IMR-90 (cell line): ENCODE measurements around the gene LDAH. TPM values are rescaled to one million over a fixed set of nuclear protein-coding genes. Genes with fewer than 3 reads are reported as not detected.

ENCODE experiments used
- ATAC-seq: fragments of 200-7000 bp; cut with Tn5 transposase; 2 replicates; pipeline ENCODE4 v1.9.1; 2020; ENCODE audit warnings: low read depth, mild to moderate bottlenecking, moderate library complexity
- BruUV-seq: library from RNA; stranded (reverse); fragments of 400-500 nt; replicated peaks from 2 replicates; lab custom pipeline; 2021; lab: Mats Ljungman, UMichigan
- CTCF ChIA-PET: fragments of 300-600 bp; formaldehyde crosslinking; extraction: SDS; loops from one replicate; lab custom pipeline; 2021; ENCODE audit warnings: antibody characterized with exemption; lab: Yijun Ruan, JAX
- POLR2A ChIA-PET: fragments of 300-600 bp; sonication (Branson Sonifier 250); formaldehyde crosslinking; loops from one replicate; lab custom pipeline; 2022; ENCODE audit warnings: antibody characterized with exemption; ENCODE audit not compliant: unreplicated experiment; lab: Charles Lee
- DNase-seq: peaks from one replicate; pipeline ENCODE4 v3.0.0; 2013
- H2AFZ ChIP-seq: replicated peaks from 2 replicates; pipeline ENCODE3; 2013; ENCODE audit warnings: low read length, mild to moderate bottlenecking; ENCODE audit not compliant: poor library complexity
- H2AK5ac ChIP-seq: 2 replicates; pipeline ENCODE4 v1.6.1; 2013; ENCODE audit warnings: low read depth, low read length, inconsistent platforms
- H2AK9ac ChIP-seq: replicated peaks from 2 replicates; pipeline ENCODE3; 2013; ENCODE audit warnings: mild to moderate bottlenecking, low read depth, low read length, moderate library complexity; ENCODE audit not compliant: poor library complexity
- H2BK120ac ChIP-seq: 2 replicates; pipeline ENCODE4 v1.6.1; 2013; ENCODE audit warnings: low read depth, low read length, inconsistent platforms
- H2BK15ac ChIP-seq: 3 replicates; pipeline ENCODE4 v1.6.1; 2013; ENCODE audit warnings: low read depth, low read length, inconsistent platforms
- H2BK20ac ChIP-seq: 2 replicates; pipeline ENCODE4 v1.6.1; 2013; ENCODE audit warnings: low read depth, mild to moderate bottlenecking, inconsistent platforms, low read length, moderate library complexity
- H2BK5ac ChIP-seq: 2 replicates; pipeline ENCODE4 v1.6.1; 2013; ENCODE audit warnings: mild to moderate bottlenecking, low read depth, low read length, inconsistent platforms; ENCODE audit not compliant: poor library complexity, severe bottlenecking
- H3K14ac ChIP-seq: replicated peaks from 2 replicates; pipeline ENCODE4 v1.6.1; 2013; ENCODE audit warnings: low read depth, low read length, inconsistent platforms
- H3K18ac ChIP-seq: 2 replicates; pipeline ENCODE4 v1.6.1; 2013; ENCODE audit warnings: low read depth, low read length, control low read depth
- H3K23ac ChIP-seq: 2 replicates; pipeline ENCODE4 v1.6.1; 2013; ENCODE audit warnings: low read depth, low read length, inconsistent platforms
- H3K27ac ChIP-seq: 2 replicates; pipeline ENCODE4 v1.5.1; 2013; ENCODE audit warnings: mild to moderate bottlenecking, control low read depth, low read length; ENCODE audit not compliant: insufficient read depth
- H3K27me3 ChIP-seq: 2 replicates; pipeline ENCODE4 v1.6.1; 2013; ENCODE audit warnings: low read length; ENCODE audit not compliant: control insufficient read depth, insufficient read depth
- H3K36me3 ChIP-seq: 2 replicates; pipeline ENCODE4 v1.6.1; 2013; ENCODE audit warnings: low read length, mixed read lengths; ENCODE audit not compliant: control insufficient read depth, insufficient read depth
- H3K4ac ChIP-seq: 2 replicates; pipeline ENCODE4 v1.6.1; 2013; ENCODE audit warnings: low read depth, low read length, inconsistent platforms
- H3K4me1 ChIP-seq: 2 replicates; pipeline ENCODE4 v1.6.1; 2013; ENCODE audit warnings: low read length, mixed read lengths; ENCODE audit not compliant: control insufficient read depth, insufficient read depth
- H3K4me2 ChIP-seq: 2 replicates; pipeline ENCODE4 v1.6.1; 2013; ENCODE audit warnings: low read depth, mild to moderate bottlenecking, control low read depth, low read length, moderate library complexity
- H3K4me3 ChIP-seq: 2 replicates; pipeline ENCODE4 v1.5.1; 2013; ENCODE audit warnings: low read depth, mild to moderate bottlenecking, control low read depth, low read length, moderate library complexity; ENCODE audit not compliant: insufficient read depth
- H3K56ac ChIP-seq: 2 replicates; pipeline ENCODE4 v1.6.1; 2013; ENCODE audit warnings: low read length, inconsistent platforms; ENCODE audit not compliant: insufficient read depth; ENCODE audit errors: extremely low read depth
- H3K79me1 ChIP-seq, 2 experiments: 2 replicates each; pipeline ENCODE4 v1.6.1; 2013; ENCODE audit warnings: low read length in 2 of 2, inconsistent platforms in 1 of 2, low read depth in 1 of 2
- H3K9ac ChIP-seq: 2 replicates; pipeline ENCODE4 v1.6.1; 2013; ENCODE audit warnings: low read depth, low read length, control low read depth
- H3K9me1 ChIP-seq: 2 replicates; pipeline ENCODE4 v1.6.1; 2013; ENCODE audit warnings: low read length, inconsistent platforms; ENCODE audit not compliant: insufficient read depth
- H3K9me3 ChIP-seq: 2 replicates; pipeline ENCODE4 v1.6.1; 2013; ENCODE audit warnings: low read length; ENCODE audit not compliant: control insufficient read depth, insufficient read depth
- H4K20me1 ChIP-seq: 2 replicates; pipeline ENCODE4 v1.6.1; 2013; ENCODE audit warnings: low read length, inconsistent platforms; ENCODE audit not compliant: insufficient read depth
- H4K5ac ChIP-seq: 2 replicates; pipeline ENCODE4 v1.6.1; 2013; ENCODE audit warnings: mild to moderate bottlenecking, low read depth, low read length, control low read depth
- H4K8ac ChIP-seq, 2 experiments: 2 replicates each; pipeline ENCODE4 v1.6.1; 2013; ENCODE audit warnings: low read depth in 2 of 2, low read length in 2 of 2, control low read depth in 1 of 2, inconsistent platforms in 1 of 2
- H4K91ac ChIP-seq: 2 replicates; pipeline ENCODE4 v1.6.1; 2013; ENCODE audit warnings: low read depth, low read length, inconsistent platforms; ENCODE audit not compliant: insufficient read depth
- RAD21 ChIP-seq: IDR thresholded peaks from 2 replicates; pipeline ENCODE4 v1.6.1; 2012; ENCODE audit warnings: low read length, improper control_type of control experiment
- RCOR1 ChIP-seq: IDR thresholded peaks from 2 replicates; pipeline ENCODE4 v1.6.1; 2012; ENCODE audit warnings: mild to moderate bottlenecking, low read length, improper control_type of control experiment; ENCODE audit not compliant: insufficient replicate concordance
- RFX5 ChIP-seq: IDR thresholded peaks from 2 replicates; pipeline ENCODE4 v1.8.0; 2012; ENCODE audit warnings: low read depth, mild to moderate bottlenecking, low read length, moderate library complexity
- WGBS, 2 experiments: methylation state at CpG; one replicate each; pipeline versions ENCODE4 v1.1.5 to v1.1.7; 2013; ENCODE audit warnings: missing lambda C conversion rate in 2 of 2; ENCODE audit not compliant: insufficient read length in 1 of 2; ENCODE audit errors: extremely low coverage in 2 of 2; 5-methylcytosine and 5-hydroxymethylcytosine counted together
- dilution Hi-C: fragments of 300-500 bp; cut with HindIII; formaldehyde crosslinking; loops from one replicate; pipeline ENCODE4 v1.14.3; 2018; ENCODE audit warnings: low sequenced_read_pairs; ENCODE audit not compliant: unreplicated experiment
- in situ Hi-C: fragments of 300-500 bp; cut with MboI; formaldehyde crosslinking; loops from 3 replicates; pipeline ENCODE4 v1.14.3; 2019; ENCODE audit warnings: low sequenced_read_pairs, inconsistent platforms, mixed read lengths
- intact Hi-C: fragments of 100-400 bp; cut with micrococcal nuclease; formaldehyde crosslinking; loops from 2 replicates; pipeline ENCODE4 v1.10.0; 2022
- polyA plus RNA-seq, 3 experiments: library from polyadenylated mRNA; depleted of rRNA; stranded (reverse); fragments of >200 nt; gene quantifications; 2 replicates each; pipeline ENCODE4 v1.2.3, GENCODE V29; 2012; ENCODE audit warnings: low replicate concordance in 1 of 3
- total RNA-seq: library from RNA; depleted of rRNA; stranded (reverse); fragments of >200 nt; gene quantifications from 2 replicates; pipeline ENCODE4 v1.2.3, GENCODE V29; 2012
- TF ChIP-seq, protein P1 (sequence below): fragments of 150-350 bp; IDR thresholded peaks from 2 replicates; pipeline ENCODE4 v1.6.1; 2017; ENCODE audit warnings: mild to moderate bottlenecking, antibody characterized with exemption, low read length, low read depth

Gene LDAH
- total and polyA plus RNA-seq, 2 of the 4 experiments (the other 2 are of a cell fraction), result 12.1 to 31.7 TPM

DNA sequence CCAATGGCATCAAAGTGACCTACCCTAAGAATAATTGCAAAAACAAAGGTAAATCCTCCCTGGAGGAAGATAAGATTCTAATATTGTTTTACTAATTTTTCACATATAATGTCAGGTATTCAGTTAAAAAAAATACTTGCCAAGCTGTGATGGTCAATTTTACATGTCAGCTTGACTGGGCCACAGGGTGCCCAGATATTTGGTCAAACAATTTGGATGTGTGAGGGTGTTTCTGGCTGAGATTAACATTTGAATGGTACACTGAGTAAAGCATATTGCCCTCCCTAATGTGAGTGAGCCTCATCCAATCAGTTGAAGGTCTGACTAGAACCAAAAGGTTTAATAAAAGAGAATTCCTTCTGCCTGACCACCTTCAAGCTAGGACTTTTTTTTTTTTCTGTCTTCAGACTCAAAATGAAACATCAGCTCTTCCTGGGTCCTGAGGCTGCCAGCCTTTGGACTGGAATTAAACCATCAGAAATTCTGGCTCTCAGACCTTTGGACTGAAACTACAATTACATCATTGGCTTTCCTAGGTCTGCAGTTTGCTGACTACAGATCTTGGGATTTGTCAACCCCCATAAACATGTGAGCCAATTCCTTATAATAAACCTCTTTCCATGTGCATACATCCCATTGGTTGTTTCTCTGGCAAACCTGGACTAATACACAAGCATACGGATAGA lies 65.4 kb downstream of the LDAH start:
- Histone ChIP-seq H2AK5ac (no peak overlapping the region), H3K36me3 (peaks cover 2% of the 10 kb centered on the region; the same call in 1 of the 2 replicates), H3K14ac (no peak overlapping the region), H4K91ac (no peak overlapping the region), H2AK9ac (no peak overlapping the region), H3K27ac (no peak overlapping the region), H3K9ac (no peak overlapping the region), H2AFZ (no peak overlapping the region), H3K4ac (no peak overlapping the region), H3K4me1 (no peaks in the 10 kb centered on the region), H2BK5ac (no peak overlapping the region), H3K4me2 (no peak overlapping the region), H3K18ac (no peak overlapping the region), H4K8ac (no peak overlapping the region), H2BK120ac (no peak overlapping the region), H4K5ac (no peak overlapping the region), H3K56ac (no peak overlapping the region), H2BK20ac (no peak overlapping the region), H3K27me3 (no peaks in the 10 kb centered on the region), H3K9me1 (no peaks in the 10 kb centered on the region), H3K4me3 (no peak overlapping the region), H3K9me3 (no peaks in the 10 kb centered on the region), H4K20me1 (no peaks in the 10 kb centered on the region), H3K23ac (no peak overlapping the region), H2BK15ac (no peak overlapping the region), H3K79me1 (no peaks in the 10 kb centered on the region)
- ChIA-PET POLR2A (no interaction called here), CTCF (interaction anchor here (0.6 to 1.0 kb wide), 2 partner anchors 23 to 1161 kb away, joined by 3 read pairs; no protein-coding TSS in a partner anchor)
- intact Hi-C loops, result no loop called here
- in situ Hi-C loops, result no loop called here
- dilution Hi-C loops, result no loop called here
- no CpG with 5 or more reads among the region's 1 CpG for WGBS, 2 experiments
- TF ChIP-seq RFX5 (no peak), RCOR1 (no peak), RAD21 (no peak)
- TF ChIP-seq, protein P1, sequence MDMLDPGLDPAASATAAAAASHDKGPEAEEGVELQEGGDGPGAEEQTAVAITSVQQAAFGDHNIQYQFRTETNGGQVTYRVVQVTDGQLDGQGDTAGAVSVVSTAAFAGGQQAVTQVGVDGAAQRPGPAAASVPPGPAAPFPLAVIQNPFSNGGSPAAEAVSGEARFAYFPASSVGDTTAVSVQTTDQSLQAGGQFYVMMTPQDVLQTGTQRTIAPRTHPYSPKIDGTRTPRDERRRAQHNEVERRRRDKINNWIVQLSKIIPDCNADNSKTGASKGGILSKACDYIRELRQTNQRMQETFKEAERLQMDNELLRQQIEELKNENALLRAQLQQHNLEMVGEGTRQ, result no peak
- no TSS peak for BruUV-seq
- no peak for ATAC-seq
- no peak for DNase-seq
